ENCODE measurements around the gene RBM10.

DNA sequence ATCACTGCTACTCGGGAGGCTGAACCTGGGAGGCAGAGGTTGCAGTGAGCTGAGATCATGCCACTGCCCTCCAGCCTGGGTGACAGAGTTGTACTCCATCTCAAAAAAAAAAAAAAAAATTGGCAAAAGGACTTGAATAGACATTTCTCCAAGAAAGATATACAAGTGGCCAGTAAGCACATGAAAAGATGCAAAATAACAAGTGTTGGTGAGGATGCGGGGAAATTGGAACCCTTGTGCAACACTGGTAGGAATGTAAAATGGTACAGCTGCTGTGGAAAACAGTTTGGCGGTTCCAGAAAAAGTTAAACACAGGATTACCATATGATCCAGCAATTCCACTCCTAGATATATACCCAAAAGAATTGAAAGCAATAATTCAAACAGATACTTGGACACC, 19.4 kb downstream of the RBM10 start:
- TF ChIP-seq, protein P1, sequence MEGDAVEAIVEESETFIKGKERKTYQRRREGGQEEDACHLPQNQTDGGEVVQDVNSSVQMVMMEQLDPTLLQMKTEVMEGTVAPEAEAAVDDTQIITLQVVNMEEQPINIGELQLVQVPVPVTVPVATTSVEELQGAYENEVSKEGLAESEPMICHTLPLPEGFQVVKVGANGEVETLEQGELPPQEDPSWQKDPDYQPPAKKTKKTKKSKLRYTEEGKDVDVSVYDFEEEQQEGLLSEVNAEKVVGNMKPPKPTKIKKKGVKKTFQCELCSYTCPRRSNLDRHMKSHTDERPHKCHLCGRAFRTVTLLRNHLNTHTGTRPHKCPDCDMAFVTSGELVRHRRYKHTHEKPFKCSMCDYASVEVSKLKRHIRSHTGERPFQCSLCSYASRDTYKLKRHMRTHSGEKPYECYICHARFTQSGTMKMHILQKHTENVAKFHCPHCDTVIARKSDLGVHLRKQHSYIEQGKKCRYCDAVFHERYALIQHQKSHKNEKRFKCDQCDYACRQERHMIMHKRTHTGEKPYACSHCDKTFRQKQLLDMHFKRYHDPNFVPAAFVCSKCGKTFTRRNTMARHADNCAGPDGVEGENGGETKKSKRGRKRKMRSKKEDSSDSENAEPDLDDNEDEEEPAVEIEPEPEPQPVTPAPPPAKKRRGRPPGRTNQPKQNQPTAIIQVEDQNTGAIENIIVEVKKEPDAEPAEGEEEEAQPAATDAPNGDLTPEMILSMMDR (IDR thresholded peaks at IDR 0.05) = no peak
- TF ChIP-seq POLR2A (IDR thresholded peaks at IDR 0.05) = no peak
